HepG2 (cell line): ENCODE data around the gene KMT2D. TPM values are rescaled to one million over a fixed set of nuclear protein-coding genes. Genes with fewer than 3 reads are reported as not detected.

ENCODE experiments used
- ATF7-NPFF ChIP-seq: sonication (generic); formaldehyde crosslinking; IDR thresholded peaks from 2 replicates; pipeline ENCODE4 v1.8.1; 2023; ENCODE audit warnings: mild to moderate bottlenecking, low read depth, missing genetic modification reagents, moderate library complexity
- BHLHE40 ChIP-seq: IDR thresholded peaks from 2 replicates; pipeline ENCODE4 v1.6.1; 2011; ENCODE audit warnings: low read length, improper control_type of control experiment
- CENPT ChIP-seq: sonication (generic); formaldehyde crosslinking; IDR thresholded peaks from 2 replicates; pipeline ENCODE4 v1.8.0; 2022; ENCODE audit warnings: low read depth, mild to moderate bottlenecking, moderate library complexity, missing genetic modification reagents
- E2F5 ChIP-seq: sonication (generic); formaldehyde crosslinking; conservative IDR thresholded peaks from 2 replicates; pipeline ENCODE4 v1.4.0; 2020; ENCODE audit warnings: missing genetic modification reagents
- FOSL2 ChIP-seq: sonication (generic); formaldehyde crosslinking; IDR thresholded peaks from 2 replicates; pipeline ENCODE4 v1.4.0; 2020; ENCODE audit warnings: missing genetic modification reagents
- PHF8 ChIP-seq: sonication (generic); formaldehyde crosslinking; IDR thresholded peaks from 2 replicates; pipeline ENCODE4 v1.5.0; 2020; ENCODE audit warnings: missing genetic modification reagents
- SETDB1 ChIP-seq: sonication (generic); formaldehyde crosslinking; IDR thresholded peaks from 2 replicates; pipeline ENCODE4 v1.5.1; 2020; ENCODE audit warnings: missing genetic modification reagents, mild to moderate bottlenecking, borderline replicate concordance
- ZMYM2 ChIP-seq: sonication (generic); formaldehyde crosslinking; IDR thresholded peaks from 2 replicates; pipeline ENCODE4 v1.8.0; 2022; ENCODE audit warnings: mild to moderate bottlenecking, missing genetic modification reagents
- ZNF124 ChIP-seq: sonication (generic); formaldehyde crosslinking; IDR thresholded peaks from 2 replicates; pipeline ENCODE4 v1.4.0; 2020; ENCODE audit warnings: missing genetic modification reagents
- ZNF33A ChIP-seq: sonication (generic); formaldehyde crosslinking; IDR thresholded peaks from 2 replicates; pipeline ENCODE4 v1.5.1; 2020; ENCODE audit warnings: missing genetic modification reagents, mild to moderate bottlenecking, moderate library complexity, borderline replicate concordance
- ZNF431 ChIP-seq: sonication (generic); formaldehyde crosslinking; IDR thresholded peaks from 2 replicates; pipeline ENCODE4 v1.9.0; 2022; ENCODE audit warnings: missing genetic modification reagents, low read depth, mild to moderate bottlenecking, borderline replicate concordance
- ZNF460 ChIP-seq: sonication (generic); formaldehyde crosslinking; IDR thresholded peaks from 2 replicates; pipeline ENCODE4 v1.5.1; 2020; ENCODE audit warnings: missing genetic modification reagents, mild to moderate bottlenecking, borderline replicate concordance
- ZNF710 ChIP-seq: sonication (generic); formaldehyde crosslinking; IDR thresholded peaks from 2 replicates; pipeline ENCODE4 v1.5.0; 2020; ENCODE audit warnings: mild to moderate bottlenecking, missing genetic modification reagents, borderline replicate concordance
- ZXDC ChIP-seq: sonication (generic); formaldehyde crosslinking; IDR thresholded peaks from 2 replicates; pipeline ENCODE4 v1.5.0; 2020; ENCODE audit warnings: mild to moderate bottlenecking, missing genetic modification reagents
- polyA plus RNA-seq, 8 experiments: library from polyadenylated mRNA; depleted of rRNA in 3 of 8; stranded (reverse) in 7 of 8; unstranded in 1 of 8; fragments of >200 nt; fragmentation: Illumina TruSeq in 4 of 8; extraction: Trizol in 4 of 8; gene quantifications; 2 replicates each; pipeline versions ENCODE4 v1.2.1 to v1.2.3, GENCODE V29; 2011 to 2016; ENCODE audit warnings: low read depth in 4 of 8, missing spikeins in 1 of 8, mixed read lengths in 1 of 8; ENCODE audit not compliant: insufficient read depth in 1 of 8
- total RNA-seq, 5 experiments: library from RNA; depleted of rRNA; stranded (reverse); fragments of >200 nt; fragmentation: Illumina TruSeq; extraction: Trizol; gene quantifications; 2 replicates each; pipeline ENCODE4 v1.2.3, GENCODE V29; 2016; ENCODE audit warnings: low read depth in 1 of 5
- TF ChIP-seq, protein P1 (sequence below): sonication (generic); formaldehyde crosslinking; IDR thresholded peaks from 2 replicates; pipeline ENCODE4 v1.8.1; 2023; ENCODE audit warnings: missing genetic modification reagents, mild to moderate bottlenecking, borderline replicate concordance
- TF ChIP-seq, protein P2 (sequence below): sonication (generic); formaldehyde crosslinking; IDR thresholded peaks from 2 replicates; pipeline ENCODE4 v1.8.1; 2023; ENCODE audit warnings: mild to moderate bottlenecking, missing genetic modification reagents
- TF ChIP-seq, protein P3 (sequence below): sonication (generic); formaldehyde crosslinking; IDR thresholded peaks from 2 replicates; pipeline ENCODE4 v1.9.0; 2021; ENCODE audit warnings: missing genetic modification reagents, mild to moderate bottlenecking, borderline replicate concordance
- TF ChIP-seq, protein P4 (sequence below): sonication (generic); formaldehyde crosslinking; IDR thresholded peaks from 2 replicates; pipeline ENCODE4 v1.8.1; 2023; ENCODE audit warnings: mild to moderate bottlenecking, inconsistent platforms, moderate library complexity, missing genetic modification reagents, borderline replicate concordance

KMT2D gene
- total and polyA plus RNA-seq, 2 of the 13 experiments (the other 11 are each of a cell fraction or from before 2014, with no cell fraction given): 8.1 to 10.4 TPM

- no peak for TF ChIP-seq ZNF460 (CRISPR knock-in tag)
- TF ChIP-seq PHF8 (CRISPR knock-in tag): peak; percentile 82
- no peak for TF ChIP-seq ZXDC (CRISPR knock-in tag)
- TF ChIP-seq ATF7-NPFF: peak; percentile 56; the same call in 1 of the 2 replicates
- TF ChIP-seq, protein P1, sequence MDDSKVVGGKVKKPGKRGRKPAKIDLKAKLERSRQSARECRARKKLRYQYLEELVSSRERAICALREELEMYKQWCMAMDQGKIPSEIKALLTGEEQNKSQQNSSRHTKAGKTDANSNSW (CRISPR knock-in tag): no peak
- no peak for TF ChIP-seq BHLHE40
- no peak for TF ChIP-seq ZMYM2 (CRISPR knock-in tag)
- TF ChIP-seq, protein P2, sequence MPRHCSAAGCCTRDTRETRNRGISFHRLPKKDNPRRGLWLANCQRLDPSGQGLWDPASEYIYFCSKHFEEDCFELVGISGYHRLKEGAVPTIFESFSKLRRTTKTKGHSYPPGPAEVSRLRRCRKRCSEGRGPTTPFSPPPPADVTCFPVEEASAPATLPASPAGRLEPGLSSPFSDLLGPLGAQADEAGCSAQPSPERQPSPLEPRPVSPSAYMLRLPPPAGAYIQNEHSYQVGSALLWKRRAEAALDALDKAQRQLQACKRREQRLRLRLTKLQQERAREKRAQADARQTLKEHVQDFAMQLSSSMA (CRISPR knock-in tag): no peak
- TF ChIP-seq E2F5: no peak
- peak; percentile 49; the same call in 1 of the 2 replicates for TF ChIP-seq ZNF710
- no peak for TF ChIP-seq ZNF33A (CRISPR knock-in tag)
- TF ChIP-seq ZNF431: no peak
- TF ChIP-seq CENPT (CRISPR knock-in tag): no peak
- TF ChIP-seq, protein P3, sequence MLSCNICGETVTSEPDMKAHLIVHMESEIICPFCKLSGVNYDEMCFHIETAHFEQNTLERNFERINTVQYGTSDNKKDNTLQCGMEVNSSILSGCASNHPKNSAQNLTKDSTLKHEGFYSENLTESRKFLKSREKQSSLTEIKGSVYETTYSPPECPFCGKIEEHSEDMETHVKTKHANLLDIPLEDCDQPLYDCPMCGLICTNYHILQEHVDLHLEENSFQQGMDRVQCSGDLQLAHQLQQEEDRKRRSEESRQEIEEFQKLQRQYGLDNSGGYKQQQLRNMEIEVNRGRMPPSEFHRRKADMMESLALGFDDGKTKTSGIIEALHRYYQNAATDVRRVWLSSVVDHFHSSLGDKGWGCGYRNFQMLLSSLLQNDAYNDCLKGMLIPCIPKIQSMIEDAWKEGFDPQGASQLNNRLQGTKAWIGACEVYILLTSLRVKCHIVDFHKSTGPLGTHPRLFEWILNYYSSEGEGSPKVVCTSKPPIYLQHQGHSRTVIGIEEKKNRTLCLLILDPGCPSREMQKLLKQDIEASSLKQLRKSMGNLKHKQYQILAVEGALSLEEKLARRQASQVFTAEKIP (CRISPR knock-in tag): no peak
- TF ChIP-seq FOSL2 (CRISPR knock-in tag): peak; percentile 34
- TF ChIP-seq, protein P4, sequence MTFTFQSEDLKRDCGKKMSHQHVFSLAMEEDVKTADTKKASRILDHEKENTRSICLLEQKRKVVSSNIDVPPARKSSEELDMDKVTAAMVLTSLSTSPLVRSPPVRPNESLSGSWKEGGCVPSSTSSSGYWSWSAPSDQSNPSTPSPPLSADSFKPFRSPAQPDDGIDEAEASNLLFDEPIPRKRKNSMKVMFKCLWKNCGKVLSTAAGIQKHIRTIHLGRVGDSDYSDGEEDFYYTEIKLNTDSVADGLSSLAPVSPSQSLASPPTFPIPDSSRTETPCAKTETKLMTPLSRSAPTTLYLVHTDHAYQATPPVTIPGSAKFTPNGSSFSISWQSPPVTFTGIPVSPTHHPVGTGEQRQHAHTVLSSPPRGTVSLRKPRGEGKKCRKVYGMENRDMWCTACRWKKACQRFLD: no peak
- TF ChIP-seq SETDB1 (CRISPR knock-in tag): no peak
- no peak; the same call in 1 of the 2 replicates for TF ChIP-seq ZNF124
Measured at GRCh38 chr12:49018261-49019119, 42.1 kb downstream of the KMT2D start, which contains the start of gene PRKAG1 (continued).
